ENCODE data around the gene AIFM3.

AIFM3 gene

GRCh38 chr22:21025266-21025665, 58.2 kb downstream of the AIFM3 start:
- Histone ChIP-seq H3K27me3 (replicated peaks) (peaks cover 3% of the 10 kb centered on the region), H3K4me3 (ENCODE audit: low read depth, low read length) (no peak overlapping the region), H3K36me3 (replicated peaks) (no peaks in the 10 kb centered on the region), H3K27ac (no peak overlapping the region)
- in situ Hi-C loops (cut with HindIII; ENCODE audit: low pct_ligation_motif_present, low sequenced_read_pairs): no loop called here
- DNase-seq: no peak
- no peak for TF ChIP-seq CTCF (IDR thresholded peaks at IDR 0.05; ENCODE audit: low read depth, low read length, missing control alignments)

DNA sequence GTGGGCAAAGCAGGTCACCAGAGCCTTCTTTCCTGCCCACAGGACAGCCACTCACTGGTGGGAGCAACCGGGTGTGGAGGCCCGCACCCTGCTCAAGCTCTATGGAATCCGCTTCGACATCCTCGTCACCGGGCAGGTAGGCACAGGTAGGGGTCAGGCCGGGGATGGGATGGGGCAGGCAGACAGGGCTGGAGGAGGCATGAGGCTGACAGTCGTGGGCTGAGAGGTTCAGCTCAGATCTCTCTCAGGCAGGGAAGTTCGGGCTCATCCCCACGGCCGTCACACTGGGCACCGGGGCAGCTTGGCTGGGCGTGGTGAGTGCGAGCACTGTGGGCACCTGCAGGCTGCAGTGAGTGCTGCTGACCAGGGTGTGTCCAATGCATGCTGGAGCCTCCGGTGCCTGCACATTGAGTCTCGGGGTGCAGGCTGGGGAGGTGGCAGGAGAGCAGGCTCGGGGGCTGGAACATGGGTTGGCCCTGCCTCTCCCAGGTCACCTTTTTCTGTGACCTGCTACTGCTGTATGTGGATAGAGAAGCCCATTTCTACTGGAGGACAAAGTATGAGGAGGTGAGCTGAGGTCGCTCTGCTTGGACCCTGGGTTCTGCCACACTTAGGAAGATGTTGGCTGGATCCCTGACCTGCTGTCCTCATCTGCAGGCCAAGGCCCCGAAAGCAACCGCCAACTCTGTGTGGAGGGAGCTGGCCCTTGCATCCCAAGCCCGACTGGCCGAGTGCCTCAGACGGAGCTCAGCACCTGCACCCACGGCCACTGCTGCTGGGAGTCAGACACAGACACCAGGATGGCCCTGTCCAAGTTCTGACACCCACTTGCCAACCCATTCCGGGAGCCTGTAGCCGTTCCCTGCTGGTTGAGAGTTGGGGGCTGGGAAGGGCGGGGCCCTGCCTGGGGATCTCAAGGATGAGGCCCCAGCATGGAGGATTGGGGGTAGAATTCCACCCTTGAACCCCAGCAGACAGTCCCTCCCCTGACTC, 59.0 kb downstream of the AIFM3 start:
- Histone ChIP-seq H3K27me3 (replicated peaks) (peaks cover 8% of the 10 kb centered on the region), H3K36me3 (replicated peaks) (no peaks in the 10 kb centered on the region), H3K4me3 (ENCODE audit: low read depth, low read length) (no peak overlapping the region), H3K27ac (no peak overlapping the region)
- in situ Hi-C loops (cut with HindIII; ENCODE audit: low pct_ligation_motif_present, low sequenced_read_pairs): no loop called here
- no peak for TF ChIP-seq CTCF (IDR thresholded peaks at IDR 0.05; ENCODE audit: low read depth, low read length, missing control alignments)
- DNase-seq: no peak

DNA sequence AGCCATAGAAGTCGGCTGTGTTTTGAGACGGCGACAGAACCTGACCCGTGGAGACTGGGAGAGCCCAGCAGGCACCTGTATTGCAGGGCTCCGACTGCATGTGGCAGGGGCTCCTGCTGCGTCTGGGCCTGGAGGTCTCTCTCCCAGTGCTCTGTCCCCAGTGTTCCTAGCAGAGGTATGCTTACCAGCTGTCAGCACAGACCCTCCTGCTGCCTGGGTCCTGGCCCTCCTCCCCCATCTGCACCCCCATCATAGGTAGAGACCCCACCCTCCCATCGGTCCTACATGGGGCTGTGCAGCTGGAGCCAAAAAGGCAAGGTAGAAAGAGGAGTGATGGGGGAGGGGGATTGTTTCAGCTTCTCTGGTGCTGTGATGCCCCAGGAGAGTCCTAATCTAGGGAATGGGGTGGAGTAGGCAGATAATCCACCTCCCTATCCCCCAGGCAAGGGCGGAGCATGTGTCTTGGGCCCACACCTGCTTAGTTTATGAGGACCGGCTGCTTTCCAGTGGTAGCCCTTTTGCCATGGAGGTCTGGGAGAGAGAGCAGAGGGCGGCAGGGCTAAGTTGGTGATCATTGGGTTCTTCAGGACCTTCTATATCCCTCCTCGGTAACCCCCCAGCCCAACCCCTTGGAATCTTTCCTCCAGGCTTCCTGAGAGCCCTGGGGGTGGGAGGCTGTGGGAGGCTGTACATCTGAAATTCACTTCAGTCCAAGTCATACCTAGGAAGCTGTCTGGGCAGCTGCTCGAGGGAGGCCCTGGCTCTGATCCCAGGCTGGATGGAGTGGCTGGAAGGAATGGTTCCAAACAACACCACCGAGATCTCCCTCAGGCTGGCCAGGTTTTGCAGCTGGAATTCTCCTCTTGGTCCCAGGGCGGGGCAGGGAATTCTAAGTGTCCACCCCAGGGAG, 60.0 kb downstream of the AIFM3 start:
- H3K27ac ChIP-seq: no peak overlapping the region
- no peak for TF ChIP-seq CTCF (IDR thresholded peaks at IDR 0.05; ENCODE audit: low read depth, low read length, missing control alignments)
- H3K36me3 ChIP-seq (replicated peaks): no peaks in the 10 kb centered on the region
- peaks cover 18% of the 10 kb centered on the region for H3K27me3 ChIP-seq (replicated peaks)
- DNase-seq: peak; percentile 22
- in situ Hi-C loops (cut with HindIII; ENCODE audit: low pct_ligation_motif_present, low sequenced_read_pairs): no loop called here
- H3K4me3 ChIP-seq (ENCODE audit: low read depth, low read length): no peak overlapping the region

GRCh38 chr22:21028277-21029251, 61.5 kb downstream of the AIFM3 start:
- in situ Hi-C loops (cut with HindIII; ENCODE audit: low pct_ligation_motif_present, low sequenced_read_pairs): no loop called here
- DNase-seq: no peak
- H3K4me3 ChIP-seq (ENCODE audit: low read depth, low read length): no peak overlapping the region
- peaks cover 22% of the 10 kb centered on the region for H3K27me3 ChIP-seq (replicated peaks)
- TF ChIP-seq CTCF (IDR thresholded peaks at IDR 0.05; ENCODE audit: low read depth, low read length, missing control alignments): no peak
- no peak overlapping the region for H3K27ac ChIP-seq
- no peaks in the 10 kb centered on the region for H3K36me3 ChIP-seq (replicated peaks)

GRCh38 chr22:21029486-21030025, 62.5 kb downstream of the AIFM3 start:
- Histone ChIP-seq H3K4me3 (ENCODE audit: low read depth, low read length) (no peak overlapping the region), H3K36me3 (replicated peaks) (no peaks in the 10 kb centered on the region), H3K27ac (no peak overlapping the region), H3K27me3 (replicated peaks) (peaks cover 22% of the 10 kb centered on the region)
- in situ Hi-C loops (cut with HindIII; ENCODE audit: low pct_ligation_motif_present, low sequenced_read_pairs): no loop called here
- DNase-seq: no peak
- TF ChIP-seq CTCF (IDR thresholded peaks at IDR 0.05; ENCODE audit: low read depth, low read length, missing control alignments): no peak

Measured in brain microvascular endothelial cell (primary cell).